Karpas-422 (cell line): ENCODE measurements around the gene PAQR7. TPM values are rescaled to one million over a fixed set of nuclear protein-coding genes. Genes with fewer than 3 reads are reported as not detected.

Source experiments
- DNase-seq: peaks from one replicate; pipeline ENCODE4 v3.0.0-alpha.2; 2015
- H2AFZ ChIP-seq: fragments of 200-600 bp; sonication (generic); 2 replicates; pipeline ENCODE4 v1.6.1; 2014; ENCODE audit warnings: antibody characterized with exemption, low read length, mixed read lengths
- H3K27ac ChIP-seq: fragments of 200-600 bp; sonication (generic); 2 replicates; pipeline ENCODE4 v1.5.1; 2014; ENCODE audit warnings: mild to moderate bottlenecking, low read length, moderate library complexity
- H3K27me3 ChIP-seq: fragments of 200-600 bp; sonication (generic); 2 replicates; pipeline ENCODE4 v1.6.1; 2014; ENCODE audit warnings: low read length, mixed read lengths
- H3K36me3 ChIP-seq: fragments of 200-600 bp; sonication (generic); 2 replicates; pipeline ENCODE4 v1.6.1; 2014; ENCODE audit warnings: low read length, mixed read lengths; ENCODE audit not compliant: insufficient read depth
- H3K4me1 ChIP-seq: fragments of 200-600 bp; sonication (generic); 2 replicates; pipeline ENCODE4 v1.6.1; 2014; ENCODE audit warnings: mild to moderate bottlenecking, low read length, mixed read lengths
- H3K4me2 ChIP-seq: fragments of 200-600 bp; sonication (generic); 2 replicates; pipeline ENCODE4 v1.6.1; 2014; ENCODE audit warnings: low read length, low read depth, mild to moderate bottlenecking; ENCODE audit not compliant: poor library complexity, severe bottlenecking
- H3K4me3 ChIP-seq: fragments of 200-600 bp; sonication (generic); 2 replicates; pipeline ENCODE4 v1.5.1; 2014; ENCODE audit warnings: mild to moderate bottlenecking, antibody characterized with exemption, low read length, mixed read lengths
- H3K79me2 ChIP-seq: fragments of 200-600 bp; sonication (generic); 2 replicates; pipeline ENCODE4 v1.6.1; 2014; ENCODE audit warnings: mild to moderate bottlenecking, low read length, mixed read lengths
- H3K9ac ChIP-seq: fragments of 200-600 bp; sonication (generic); 2 replicates; pipeline ENCODE4 v1.6.0; 2014; ENCODE audit warnings: low read length
- H3K9me2 ChIP-seq: fragments of 200-600 bp; sonication (generic), shearing (Covaris generic); replicated peaks from 2 replicates; pipeline ENCODE4 v1.6.0; 2014; ENCODE audit warnings: mild to moderate bottlenecking, low read length, moderate library complexity; ENCODE audit not compliant: insufficient read depth
- H3K9me3 ChIP-seq: fragments of 300-700, 200-600 bp; sonication (generic); 2 replicates; pipeline ENCODE4 v1.6.1; 2014; ENCODE audit warnings: low read length, mixed read lengths
- H4K20me1 ChIP-seq: fragments of 200-600 bp; sonication (generic); 2 replicates; pipeline ENCODE4 v1.6.1; 2014; ENCODE audit warnings: mild to moderate bottlenecking, antibody characterized with exemption, low read length, low read depth; ENCODE audit not compliant: insufficient read depth
- total RNA-seq: library from RNA; depleted of rRNA; stranded (reverse); fragments of >200 nt; shearing (Covaris generic); gene quantifications from 2 replicates; pipeline ENCODE4 v1.2.3, GENCODE V29; 2014; ENCODE audit warnings: low replicate concordance

The PAQR7 gene
- total RNA-seq, 1 experiment from 2014 or later, result 8.4 TPM

GRCh38 chr1:25897754-25898153 lies 22.2 kb upstream of the PAQR7 start:
- Histone ChIP-seq H3K27ac (no peak overlapping the region), H3K4me2 (no peak overlapping the region), H3K9ac (no peak overlapping the region), H3K36me3 (peaks cover 41% of the 10 kb centered on the region), H3K9me2 (no peaks in the 10 kb centered on the region), H3K9me3 (no peaks in the 10 kb centered on the region), H3K4me1 (0 out of 2 replicates have a peak, but pooled peaks cover 7% of the 10 kb centered on the region), H3K27me3 (no peaks in the 10 kb centered on the region), H2AFZ (no peak overlapping the region), H4K20me1 (no peaks in the 10 kb centered on the region), H3K79me2 (peaks cover 17% of the 10 kb centered on the region), H3K4me3 (no peak overlapping the region)
- no peak for DNase-seq

GRCh38 chr1:25896266-25896665 lies 20.8 kb upstream of the PAQR7 start:
- peaks cover 28% of the 10 kb centered on the region for H3K36me3 ChIP-seq
- H3K27me3 ChIP-seq, result no peaks in the 10 kb centered on the region
- H3K9ac ChIP-seq, result no peak overlapping the region
- H3K4me1 ChIP-seq, result 0 out of 2 replicates have a peak, but pooled peaks cover 5% of the 10 kb centered on the region
- no peak overlapping the region for H2AFZ ChIP-seq
- no peaks in the 10 kb centered on the region for H3K9me3 ChIP-seq
- H3K4me2 ChIP-seq, result no peak overlapping the region
- no peaks in the 10 kb centered on the region for H3K9me2 ChIP-seq
- H3K79me2 ChIP-seq, result 0 out of 2 replicates have a peak, but pooled peaks cover 5% of the 10 kb centered on the region
- no peak overlapping the region for H3K27ac ChIP-seq
- no peak for DNase-seq
- H4K20me1 ChIP-seq, result no peaks in the 10 kb centered on the region
- H3K4me3 ChIP-seq, result no peak overlapping the region

- H3K9me3 ChIP-seq, result no peaks in the 10 kb centered on the region
- DNase-seq, result peak; percentile 96
- H3K4me1 ChIP-seq, result 0 out of 2 replicates have a peak, but pooled peaks cover 5% of the 10 kb centered on the region
- H3K9ac ChIP-seq, result no peak overlapping the region
- H3K36me3 ChIP-seq, result peaks cover 20% of the 10 kb centered on the region
- no peak overlapping the region for H3K4me2 ChIP-seq
- H3K27ac ChIP-seq, result no peak overlapping the region
- H4K20me1 ChIP-seq, result no peaks in the 10 kb centered on the region
- no peak overlapping the region for H3K4me3 ChIP-seq
- no peak overlapping the region for H2AFZ ChIP-seq
- no peaks in the 10 kb centered on the region for H3K9me2 ChIP-seq
- no peaks in the 10 kb centered on the region for H3K27me3 ChIP-seq
- 0 out of 2 replicates have a peak, but pooled peaks cover under 1% of the 10 kb centered on the region for H3K79me2 ChIP-seq
Measured at GRCh38 chr1:25895365-25895990, 20.0 kb upstream of the PAQR7 start.

- Histone ChIP-seq H3K36me3 (0 out of 2 replicates have a peak, but pooled peaks cover 3% of the 10 kb centered on the region), H3K27me3 (no peaks in the 10 kb centered on the region), H3K4me1 (0 out of 2 replicates have a peak, but pooled peaks cover 5% of the 10 kb centered on the region), H3K4me3 (no peak overlapping the region), H3K9me2 (no peaks in the 10 kb centered on the region), H4K20me1 (no peaks in the 10 kb centered on the region), H2AFZ (no peak overlapping the region), H3K79me2 (no peaks in the 10 kb centered on the region), H3K4me2 (no peak overlapping the region), H3K9me3 (no peaks in the 10 kb centered on the region), H3K27ac (no peak overlapping the region), H3K9ac (no peak overlapping the region)
- DNase-seq, result no peak
Measured at GRCh38 chr1:25893116-25893515, 17.6 kb upstream of the PAQR7 start.

- H3K36me3 ChIP-seq, result 0 out of 2 replicates have a peak, but pooled peaks cover 3% of the 10 kb centered on the region
- H3K4me1 ChIP-seq, result 0 out of 2 replicates have a peak, but pooled peaks cover 5% of the 10 kb centered on the region
- no peaks in the 10 kb centered on the region for H3K9me3 ChIP-seq
- no peaks in the 10 kb centered on the region for H4K20me1 ChIP-seq
- no peak overlapping the region for H3K9ac ChIP-seq
- DNase-seq, result no peak
- H3K27me3 ChIP-seq, result no peaks in the 10 kb centered on the region
- no peaks in the 10 kb centered on the region for H3K9me2 ChIP-seq
- no peak overlapping the region for H2AFZ ChIP-seq
- no peaks in the 10 kb centered on the region for H3K79me2 ChIP-seq
- H3K4me2 ChIP-seq, result no peak overlapping the region
- H3K27ac ChIP-seq, result no peak overlapping the region
- no peak overlapping the region for H3K4me3 ChIP-seq
Measured at GRCh38 chr1:25891606-25892005, 16.1 kb upstream of the PAQR7 start.

GRCh38 chr1:25890239-25891034 lies 14.9 kb upstream of the PAQR7 start:
- Histone ChIP-seq H3K27me3 (no peaks in the 10 kb centered on the region), H4K20me1 (no peaks in the 10 kb centered on the region), H3K79me2 (no peaks in the 10 kb centered on the region), H3K9me3 (no peaks in the 10 kb centered on the region), H2AFZ (no peak overlapping the region), H3K27ac (no peak overlapping the region), H3K9me2 (no peaks in the 10 kb centered on the region), H3K4me2 (no peak overlapping the region), H3K36me3 (0 out of 2 replicates have a peak, but pooled peaks cover 3% of the 10 kb centered on the region), H3K4me3 (no peak overlapping the region), H3K4me1 (no peaks in the 10 kb centered on the region), H3K9ac (no peak overlapping the region)
- no peak for DNase-seq

GRCh38 chr1:25889470-25889869 lies 14.0 kb upstream of the PAQR7 start:
- H3K4me2 ChIP-seq, result no peak overlapping the region
- H2AFZ ChIP-seq, result no peak overlapping the region
- no peak overlapping the region for H3K4me3 ChIP-seq
- no peak overlapping the region for H3K27ac ChIP-seq
- no peak overlapping the region for H3K9ac ChIP-seq
- DNase-seq, result no peak
- no peaks in the 10 kb centered on the region for H3K9me3 ChIP-seq
- no peaks in the 10 kb centered on the region for H3K9me2 ChIP-seq
- H3K27me3 ChIP-seq, result no peaks in the 10 kb centered on the region
- 0 out of 2 replicates have a peak, but pooled peaks cover 3% of the 10 kb centered on the region for H3K36me3 ChIP-seq
- no peaks in the 10 kb centered on the region for H4K20me1 ChIP-seq
- H3K79me2 ChIP-seq, result no peaks in the 10 kb centered on the region
- H3K4me1 ChIP-seq, result no peaks in the 10 kb centered on the region

GRCh38 chr1:25888426-25888987 lies 13.0 kb upstream of the PAQR7 start:
- H3K79me2 ChIP-seq, result no peaks in the 10 kb centered on the region
- H3K9me3 ChIP-seq, result no peaks in the 10 kb centered on the region
- H3K4me2 ChIP-seq, result no peak overlapping the region
- H3K27ac ChIP-seq, result no peak overlapping the region
- no peak overlapping the region for H3K4me3 ChIP-seq
- H3K4me1 ChIP-seq, result no peaks in the 10 kb centered on the region
- H3K9ac ChIP-seq, result no peak overlapping the region
- no peak for DNase-seq
- H2AFZ ChIP-seq, result no peak overlapping the region
- H3K9me2 ChIP-seq, result no peaks in the 10 kb centered on the region
- H4K20me1 ChIP-seq, result no peaks in the 10 kb centered on the region
- H3K27me3 ChIP-seq, result no peaks in the 10 kb centered on the region
- H3K36me3 ChIP-seq, result no peaks in the 10 kb centered on the region
